ENCODE results near the gene PCSK5.

- no peak for TF ChIP-seq CTCF (IDR thresholded peaks at IDR 0.05; ENCODE audit: extremely low read depth in 1 of 2, insufficient read depth in 1 of 2, low read depth in 1 of 2, low read length in 2 of 2)
- no peak for TF ChIP-seq MYC (IDR thresholded peaks at IDR 0.05; ENCODE audit: low read depth, low read length)
- TF ChIP-seq POLR2A (IDR thresholded peaks at IDR 0.05; ENCODE audit: low read depth, low read length) = no peak
- TF ChIP-seq GATA2 (IDR thresholded peaks at IDR 0.05; ENCODE audit: insufficient read depth, insufficient read length, low read depth, low read length) = no peak
- no peak for TF ChIP-seq EZH2 (IDR thresholded peaks at IDR 0.05; ENCODE audit: borderline replicate concordance, low read depth, low read length, severe bottlenecking)
- TF ChIP-seq POLR2AphosphoS5 (IDR thresholded peaks at IDR 0.05; ENCODE audit: insufficient read depth, low read depth, low read length) = no peak
- no peak for TF ChIP-seq MAX (IDR thresholded peaks at IDR 0.05; ENCODE audit: insufficient read depth, insufficient read length)
- no peak for TF ChIP-seq JUN (IDR thresholded peaks at IDR 0.05; ENCODE audit: borderline replicate concordance, insufficient read depth, insufficient read length, low read depth)
Measured at GRCh38 chr9:76310577-76310976, 420.1 kb downstream of the PCSK5 start.
